Measurements from ENCODE around the gene CEP120. TPM values are rescaled to one million over a fixed set of nuclear protein-coding genes. Genes with fewer than 3 reads are reported as not detected.

Gene CEP120
- total and polyA plus RNA-seq, 10 donors, result 9.2 to 43.3 (median 29.5) TPM

DNA sequence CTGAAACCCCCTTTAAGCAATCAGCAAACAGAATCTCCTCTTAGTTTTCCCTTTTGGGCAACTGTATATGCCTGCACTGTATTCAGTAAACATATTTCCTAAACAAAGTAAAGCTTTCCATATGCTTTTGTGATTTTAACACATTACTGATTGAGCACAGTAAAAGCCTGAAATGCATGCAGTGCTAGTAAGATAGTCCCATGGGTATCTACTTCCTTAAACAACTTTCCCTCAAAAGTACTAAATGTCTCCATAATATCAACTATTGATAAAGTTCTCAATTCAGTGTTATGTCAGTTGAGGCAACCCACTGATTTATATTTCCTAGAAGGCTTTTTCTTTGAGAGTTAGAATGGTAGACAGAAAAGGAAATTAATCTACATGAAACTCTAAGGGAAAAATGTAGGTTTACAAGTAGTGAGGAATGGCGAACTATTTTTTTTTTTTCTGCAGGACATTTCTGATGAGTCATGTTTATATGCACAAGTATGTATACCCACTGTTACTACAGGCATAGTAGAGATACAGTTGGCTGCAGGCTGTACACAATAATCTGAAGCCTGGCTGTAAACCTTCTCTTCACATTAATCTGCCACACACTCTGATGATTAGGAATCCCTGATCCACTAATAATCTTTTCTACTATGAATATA is 31.2 kb upstream of the CEP120 start:
- Histone ChIP-seq H3K4me3 (no peak overlapping the region), H3K27me3 (replicated peaks in 1 of 7) (no peaks in the 10 kb centered on the region), H3K4me1 (peaks cover 0 to 7% (median 4%) of the 10 kb centered on the region in 6 donors), H3K27ac (no peak overlapping the region), H3K9me3 (peaks cover 0 to 3% (median 0%) of the 10 kb centered on the region in 8 donors), H3K36me3 (no peaks in the 10 kb centered on the region)
- no peak for TF ChIP-seq POLR2A (IDR thresholded peaks at IDR 0.05)
- TF ChIP-seq, protein P1, sequence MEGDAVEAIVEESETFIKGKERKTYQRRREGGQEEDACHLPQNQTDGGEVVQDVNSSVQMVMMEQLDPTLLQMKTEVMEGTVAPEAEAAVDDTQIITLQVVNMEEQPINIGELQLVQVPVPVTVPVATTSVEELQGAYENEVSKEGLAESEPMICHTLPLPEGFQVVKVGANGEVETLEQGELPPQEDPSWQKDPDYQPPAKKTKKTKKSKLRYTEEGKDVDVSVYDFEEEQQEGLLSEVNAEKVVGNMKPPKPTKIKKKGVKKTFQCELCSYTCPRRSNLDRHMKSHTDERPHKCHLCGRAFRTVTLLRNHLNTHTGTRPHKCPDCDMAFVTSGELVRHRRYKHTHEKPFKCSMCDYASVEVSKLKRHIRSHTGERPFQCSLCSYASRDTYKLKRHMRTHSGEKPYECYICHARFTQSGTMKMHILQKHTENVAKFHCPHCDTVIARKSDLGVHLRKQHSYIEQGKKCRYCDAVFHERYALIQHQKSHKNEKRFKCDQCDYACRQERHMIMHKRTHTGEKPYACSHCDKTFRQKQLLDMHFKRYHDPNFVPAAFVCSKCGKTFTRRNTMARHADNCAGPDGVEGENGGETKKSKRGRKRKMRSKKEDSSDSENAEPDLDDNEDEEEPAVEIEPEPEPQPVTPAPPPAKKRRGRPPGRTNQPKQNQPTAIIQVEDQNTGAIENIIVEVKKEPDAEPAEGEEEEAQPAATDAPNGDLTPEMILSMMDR (IDR thresholded peaks at IDR 0.05 in 8 of 11, conservative IDR thresholded peaks at IDR 0.05 in 3 of 11), result no peak
- no peak for TF ChIP-seq POLR2AphosphoS5 (IDR thresholded peaks at IDR 0.05)
- WGBS, 5 donors, result 76 to 88% (median 80%) methylated on average over 1 of the region's 1 CpG
- intact Hi-C loops (cut with DNase I; ENCODE audit: low total_unique reads), result no loop called here
- DNase-seq, result no peak

DNA sequence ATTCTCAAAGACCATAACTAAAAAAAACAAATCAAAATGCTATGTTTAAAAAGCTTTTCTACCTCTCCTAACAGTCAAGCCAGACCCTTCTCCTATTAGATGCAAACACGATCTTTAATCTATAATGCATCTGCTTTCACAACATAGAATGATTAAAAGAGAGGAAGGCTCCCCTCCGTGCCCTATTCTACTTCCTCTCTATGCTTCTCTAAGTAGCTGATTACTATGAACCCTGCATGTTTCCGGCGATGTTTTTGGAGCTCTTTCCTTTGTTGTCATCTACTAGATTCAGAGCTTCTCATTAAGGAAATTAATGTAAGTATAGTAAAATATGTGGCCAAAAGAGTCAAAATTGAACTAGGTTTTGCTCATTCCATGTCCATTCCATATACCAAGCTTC is 29.2 kb upstream of the CEP120 start:
- intact Hi-C loops (cut with DNase I; ENCODE audit: low total_unique reads), result no loop called here
- Histone ChIP-seq H3K4me3 (no peak overlapping the region), H3K9me3 (no peaks in the 10 kb centered on the region), H3K27ac (no peak overlapping the region), H3K4me1 (peaks cover 0 to 7% (median 4%) of the 10 kb centered on the region in 6 donors), H3K36me3 (no peaks in the 10 kb centered on the region), H3K27me3 (replicated peaks in 1 of 7) (no peaks in the 10 kb centered on the region)
- TF ChIP-seq, protein P1 (IDR thresholded peaks at IDR 0.05 in 8 of 11, conservative IDR thresholded peaks at IDR 0.05 in 3 of 11), result no peak
- TF ChIP-seq POLR2AphosphoS5 (IDR thresholded peaks at IDR 0.05), result no peak
- no peak for DNase-seq
- 53 to 69% (median 56%) methylated on average over 4 of the region's 4 CpGs for WGBS, 5 donors

DNA sequence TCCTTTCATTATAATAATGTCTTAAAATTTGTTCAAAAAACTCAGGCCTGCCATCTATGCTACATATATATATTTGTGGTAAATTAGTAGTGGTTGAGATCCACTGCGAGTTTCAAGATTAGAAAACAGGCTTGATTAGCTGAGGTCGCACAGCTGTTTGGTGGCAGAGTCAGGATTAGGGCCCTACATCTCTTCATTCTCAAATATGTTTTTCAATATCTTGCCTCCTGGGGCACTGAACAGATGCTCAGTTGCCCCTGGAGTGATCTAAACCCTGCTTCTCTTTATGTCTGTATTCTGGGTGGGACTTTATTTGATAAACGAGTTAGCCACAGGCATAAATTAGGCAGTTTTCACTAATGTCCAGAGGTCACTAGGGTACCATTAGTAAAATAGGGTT is 27.8 kb upstream of the CEP120 start:
- Histone ChIP-seq H3K4me3 (no peak overlapping the region), H3K27ac (no peak overlapping the region), H3K4me1 (peaks cover 0 to 7% (median 4%) of the 10 kb centered on the region in 6 donors), H3K27me3 (replicated peaks in 1 of 7) (no peaks in the 10 kb centered on the region), H3K9me3 (no peaks in the 10 kb centered on the region), H3K36me3 (no peaks in the 10 kb centered on the region)
- intact Hi-C loops (cut with DNase I; ENCODE audit: low total_unique reads), result no loop called here
- WGBS, 5 donors, result 69 to 84% (median 73%) methylated on average over 3 of the region's 3 CpGs
- DNase-seq, result no peak
- TF ChIP-seq, protein P1 (IDR thresholded peaks at IDR 0.05 in 8 of 11, conservative IDR thresholded peaks at IDR 0.05 in 3 of 11), result no peak
- TF ChIP-seq POLR2A (IDR thresholded peaks at IDR 0.05), result no peak

DNA sequence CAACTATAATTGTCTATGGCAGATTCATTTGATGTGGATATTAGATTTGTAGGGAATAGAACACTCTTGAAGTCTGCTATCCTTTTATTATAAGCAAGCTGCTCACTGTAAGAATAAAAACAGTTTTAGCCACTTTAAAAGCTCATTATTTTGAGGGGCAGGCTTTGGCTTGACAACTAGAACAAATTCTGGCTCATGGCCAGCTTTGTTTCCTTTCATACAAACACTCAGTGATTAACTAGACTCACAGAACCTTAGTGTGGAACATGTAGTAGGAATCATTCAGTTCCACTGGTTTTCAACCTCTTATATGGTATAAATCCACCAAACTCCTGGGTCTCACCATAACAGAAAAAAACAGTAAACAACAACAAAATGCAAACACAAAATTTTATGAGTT is 27.4 kb upstream of the CEP120 start:
- intact Hi-C loops (cut with DNase I; ENCODE audit: low total_unique reads), result no loop called here
- H3K27me3 ChIP-seq (replicated peaks in 1 of 7), result no peaks in the 10 kb centered on the region
- H3K4me1 ChIP-seq, result peaks cover 0 to 7% (median 4%) of the 10 kb centered on the region in 6 donors
- no peak for DNase-seq
- H3K36me3 ChIP-seq, result no peaks in the 10 kb centered on the region
- no peaks in the 10 kb centered on the region for H3K9me3 ChIP-seq
- TF ChIP-seq POLR2A (IDR thresholded peaks at IDR 0.05) (no peak), POLR2AphosphoS5 (IDR thresholded peaks at IDR 0.05) (no peak)
- TF ChIP-seq, protein P1 (IDR thresholded peaks at IDR 0.05 in 8 of 11, conservative IDR thresholded peaks at IDR 0.05 in 3 of 11), result no peak
- H3K4me3 ChIP-seq, result no peak overlapping the region
- no peak overlapping the region for H3K27ac ChIP-seq
